Osteocyte (in vitro differentiated cells): ENCODE measurements around the gene LAYN. TPM values are rescaled to one million over a fixed set of nuclear protein-coding genes. Genes with fewer than 3 reads are reported as not detected.

Experiments used
- DNase-seq: peaks from one replicate; pipeline ENCODE4 v3.0.0; 2021; ENCODE audit warnings: mixed read lengths; ENCODE audit not compliant: unreplicated experiment; ENCODE audit errors: extremely low spot score
- H3K27ac Mint-ChIP-seq: one replicate; pipeline ENCODE4 v1.8.0; 2021; ENCODE audit warnings: mild to moderate bottlenecking, mixed read lengths; ENCODE audit not compliant: unreplicated experiment
- H3K27me3 Mint-ChIP-seq: one replicate; pipeline ENCODE4 v1.8.0; 2021; ENCODE audit warnings: mixed read lengths; ENCODE audit not compliant: unreplicated experiment
- H3K36me3 Mint-ChIP-seq: one replicate; pipeline ENCODE4 v1.8.0; 2021; ENCODE audit warnings: mixed read lengths; ENCODE audit not compliant: unreplicated experiment
- H3K4me1 Mint-ChIP-seq: one replicate; pipeline ENCODE4 v1.8.0; 2021; ENCODE audit warnings: mixed read lengths; ENCODE audit not compliant: unreplicated experiment
- H3K4me3 Mint-ChIP-seq: one replicate; pipeline ENCODE4 v1.8.0; 2021; ENCODE audit warnings: mild to moderate bottlenecking, moderate library complexity, mixed read lengths; ENCODE audit not compliant: unreplicated experiment
- H3K9me3 Mint-ChIP-seq: one replicate; pipeline ENCODE4 v1.8.0; 2021; ENCODE audit warnings: mixed read lengths; ENCODE audit not compliant: unreplicated experiment
- CTCF ChIP-seq: fragments of 200-600 bp; sonication (generic); IDR thresholded peaks from 2 replicates; pipeline ENCODE4 v1.5.0; 2021; ENCODE audit warnings: antibody characterized with exemption, mild to moderate bottlenecking, moderate library complexity
- total RNA-seq: library from RNA; stranded (reverse); gene quantifications from 2 replicates; pipeline ENCODE4 v1.2.1, GENCODE V29; 2021

LAYN gene
- total RNA-seq, 1 donor from 2014 or later = 12.8 TPM

GRCh38 chr11:111573821-111574249, 33.3 kb downstream of the LAYN start:
- no peaks in the 10 kb centered on the region for H3K27me3 Mint-ChIP-seq
- peak overlapping the region; percentile 79 for H3K27ac Mint-ChIP-seq
- no peak for DNase-seq
- H3K4me3 Mint-ChIP-seq = peak overlapping the region; percentile 63
- no peaks in the 10 kb centered on the region for H3K36me3 Mint-ChIP-seq
- H3K9me3 Mint-ChIP-seq = no peaks in the 10 kb centered on the region
- peaks cover 42% of the 10 kb centered on the region for H3K4me1 Mint-ChIP-seq
- no peak for TF ChIP-seq CTCF

- Mint-ChIP-seq H3K36me3 (no peaks in the 10 kb centered on the region), H3K4me1 (peaks cover 41% of the 10 kb centered on the region), H3K4me3 (peak overlapping the region; percentile 63), H3K9me3 (no peaks in the 10 kb centered on the region), H3K27me3 (no peaks in the 10 kb centered on the region), H3K27ac (peak overlapping the region; percentile 79)
- TF ChIP-seq CTCF = peak; percentile 19
- no peak for DNase-seq
Observed at GRCh38 chr11:111574373-111575225, 34.1 kb downstream of the LAYN start.

- Mint-ChIP-seq H3K27ac (no peak overlapping the region), H3K4me1 (peaks cover 35% of the 10 kb centered on the region), H3K36me3 (no peaks in the 10 kb centered on the region), H3K4me3 (no peak overlapping the region), H3K9me3 (no peaks in the 10 kb centered on the region), H3K27me3 (no peaks in the 10 kb centered on the region)
- DNase-seq = no peak
- TF ChIP-seq CTCF = no peak
Observed at GRCh38 chr11:111575740-111576139, 35.2 kb downstream of the LAYN start.

GRCh38 chr11:111577821-111578220, 37.3 kb downstream of the LAYN start:
- Mint-ChIP-seq H3K4me3 (no peak overlapping the region), H3K9me3 (no peaks in the 10 kb centered on the region), H3K4me1 (peaks cover 30% of the 10 kb centered on the region), H3K27me3 (no peaks in the 10 kb centered on the region), H3K36me3 (no peaks in the 10 kb centered on the region), H3K27ac (no peak overlapping the region)
- no peak for DNase-seq
- no peak for TF ChIP-seq CTCF

GRCh38 chr11:111581341-111581740, 40.8 kb downstream of the LAYN start:
- peaks cover 10% of the 10 kb centered on the region for H3K4me1 Mint-ChIP-seq

More at GRCh38 chr11:111581341-111581740, 40.8 kb downstream of the LAYN start:
- Mint-ChIP-seq H3K36me3 (no peaks in the 10 kb centered on the region), H3K27me3 (no peaks in the 10 kb centered on the region), H3K4me3 (no peak overlapping the region), H3K27ac (no peak overlapping the region), H3K9me3 (no peaks in the 10 kb centered on the region)
- TF ChIP-seq CTCF = no peak
- no peak for DNase-seq
